ENCODE results near the gene RHOA. TPM values are rescaled to one million over a fixed set of nuclear protein-coding genes. Genes with fewer than 3 reads are reported as not detected.

Gene RHOA
- total and polyA plus RNA-seq, 2 of the 13 experiments (the other 11 are each of a cell fraction or from before 2014, with no cell fraction given): 131 to 177 TPM

DNA sequence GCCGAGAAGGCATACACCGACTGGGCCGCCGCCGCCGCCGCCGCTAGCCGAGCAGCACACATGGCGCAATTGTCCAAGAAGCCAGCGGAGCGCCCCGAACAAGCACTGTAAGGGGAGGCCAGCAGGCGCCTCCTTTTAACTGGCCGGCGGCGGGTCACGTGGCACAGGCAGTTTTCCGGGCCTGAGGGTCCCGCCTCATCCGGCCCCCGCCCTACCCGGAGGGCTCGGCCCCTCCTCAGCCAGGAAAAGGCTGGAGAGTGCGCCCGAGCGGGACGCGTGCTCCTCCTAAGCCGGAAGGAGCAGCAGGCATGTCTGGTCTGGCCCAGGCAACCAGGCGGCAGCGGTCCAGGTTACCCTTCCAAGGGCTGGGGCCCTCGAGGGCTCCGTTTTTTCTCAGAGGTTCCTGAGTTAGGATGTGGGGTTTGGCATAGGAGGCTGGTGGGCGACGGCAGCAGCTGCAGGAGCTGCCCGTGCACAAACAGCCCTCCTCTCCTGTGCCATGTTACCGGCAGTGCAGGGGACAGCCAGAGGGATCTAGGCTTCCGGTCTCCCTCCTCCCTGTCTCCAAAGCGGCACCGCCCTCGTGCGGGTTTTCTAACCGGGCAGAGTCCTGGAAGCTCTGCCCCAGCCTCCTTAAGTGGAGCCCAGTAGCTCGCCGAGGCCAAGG, 53.4 kb downstream of the RHOA start, which contains the start of gene GPX1 (continued):
- TF ChIP-seq, protein P1, sequence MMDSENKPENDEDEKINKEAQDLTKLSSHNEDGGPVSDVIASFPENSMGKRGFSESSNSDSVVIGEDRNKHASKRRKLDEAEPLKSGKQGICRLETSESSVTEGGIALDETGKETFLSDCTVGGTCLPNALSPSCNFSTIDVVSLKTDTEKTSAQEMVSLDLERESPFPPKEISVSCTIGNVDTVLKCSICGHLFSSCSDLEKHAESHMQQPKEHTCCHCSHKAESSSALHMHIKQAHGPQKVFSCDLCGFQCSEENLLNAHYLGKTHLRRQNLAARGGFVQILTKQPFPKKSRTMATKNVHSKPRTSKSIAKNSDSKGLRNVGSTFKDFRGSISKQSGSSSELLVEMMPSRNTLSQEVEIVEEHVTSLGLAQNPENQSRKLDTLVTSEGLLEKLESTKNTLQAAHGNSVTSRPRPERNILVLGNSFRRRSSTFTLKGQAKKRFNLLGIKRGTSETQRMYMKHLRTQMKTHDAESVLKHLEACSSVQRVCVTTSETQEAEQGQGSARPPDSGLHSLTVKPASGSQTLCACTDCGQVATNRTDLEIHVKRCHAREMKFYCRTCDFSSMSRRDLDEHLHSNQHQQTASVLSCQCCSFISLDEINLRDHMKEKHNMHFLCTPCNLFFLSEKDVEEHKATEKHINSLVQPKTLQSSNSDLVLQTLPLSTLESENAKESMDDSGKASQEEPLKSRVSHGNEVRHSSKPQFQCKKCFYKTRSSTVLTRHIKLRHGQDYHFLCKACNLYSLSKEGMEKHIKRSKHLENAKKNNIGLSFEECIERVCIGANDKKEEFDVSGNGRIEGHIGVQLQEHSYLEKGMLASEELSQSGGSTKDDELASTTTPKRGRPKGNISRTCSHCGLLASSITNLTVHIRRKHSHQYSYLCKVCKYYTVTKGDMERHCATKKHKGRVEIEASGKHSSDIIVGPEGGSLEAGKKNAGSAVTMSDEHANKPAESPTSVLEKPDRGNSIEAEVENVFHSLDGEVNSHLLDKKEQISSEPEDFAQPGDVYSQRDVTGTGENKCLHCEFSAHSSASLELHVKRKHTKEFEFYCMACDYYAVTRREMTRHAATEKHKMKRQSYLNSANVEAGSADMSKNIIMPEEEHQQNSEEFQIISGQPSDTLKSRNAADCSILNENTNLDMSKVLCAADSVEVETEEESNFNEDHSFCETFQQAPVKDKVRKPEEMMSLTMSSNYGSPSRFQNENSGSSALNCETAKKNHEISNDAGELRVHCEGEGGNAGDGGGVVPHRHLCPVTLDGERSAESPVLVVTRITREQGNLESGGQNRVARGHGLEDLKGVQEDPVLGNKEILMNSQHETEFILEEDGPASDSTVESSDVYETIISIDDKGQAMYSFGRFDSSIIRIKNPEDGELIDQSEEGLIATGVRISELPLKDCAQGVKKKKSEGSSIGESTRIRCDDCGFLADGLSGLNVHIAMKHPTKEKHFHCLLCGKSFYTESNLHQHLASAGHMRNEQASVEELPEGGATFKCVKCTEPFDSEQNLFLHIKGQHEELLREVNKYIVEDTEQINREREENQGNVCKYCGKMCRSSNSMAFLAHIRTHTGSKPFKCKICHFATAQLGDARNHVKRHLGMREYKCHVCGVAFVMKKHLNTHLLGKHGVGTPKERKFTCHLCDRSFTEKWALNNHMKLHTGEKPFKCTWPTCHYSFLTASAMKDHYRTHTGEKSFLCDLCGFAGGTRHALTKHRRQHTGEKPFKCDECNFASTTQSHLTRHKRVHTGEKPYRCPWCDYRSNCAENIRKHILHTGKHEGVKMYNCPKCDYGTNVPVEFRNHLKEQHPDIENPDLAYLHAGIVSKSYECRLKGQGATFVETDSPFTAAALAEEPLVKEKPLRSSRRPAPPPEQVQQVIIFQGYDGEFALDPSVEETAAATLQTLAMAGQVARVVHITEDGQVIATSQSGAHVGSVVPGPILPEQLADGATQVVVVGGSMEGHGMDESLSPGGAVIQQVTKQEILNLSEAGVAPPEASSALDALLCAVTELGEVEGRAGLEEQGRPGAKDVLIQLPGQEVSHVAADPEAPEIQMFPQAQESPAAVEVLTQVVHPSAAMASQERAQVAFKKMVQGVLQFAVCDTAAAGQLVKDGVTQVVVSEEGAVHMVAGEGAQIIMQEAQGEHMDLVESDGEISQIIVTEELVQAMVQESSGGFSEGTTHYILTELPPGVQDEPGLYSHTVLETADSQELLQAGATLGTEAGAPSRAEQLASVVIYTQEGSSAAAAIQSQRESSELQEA (CRISPR knock-in tag; IDR thresholded peaks at IDR 0.05; ENCODE audit: not compliant biosample characterization): peak; percentile 14
- TF ChIP-seq ZNF484 (CRISPR knock-in tag; IDR thresholded peaks at IDR 0.05; ENCODE audit: borderline replicate concordance, low read depth) (no peak), SAFB2 (CRISPR knock-in tag; IDR thresholded peaks at IDR 0.05; ENCODE audit: borderline replicate concordance, low read depth) (0 out of 2 replicates have a peak, but pooled peaks have one; percentile 71), U2AF2 (IDR thresholded peaks at IDR 0.05; ENCODE audit: low read depth, low read length) (no peak), ZNF367 (CRISPR knock-in tag; IDR thresholded peaks at IDR 0.05; ENCODE audit: borderline replicate concordance) (no peak; the same call in 1 of the 2 replicates), ZNF205 (CRISPR knock-in tag; IDR thresholded peaks at IDR 0.05) (peak; percentile 74), NFYB (CRISPR knock-in tag; IDR thresholded peaks at IDR 0.05) (peak; percentile 79), DR1 (CRISPR knock-in tag; IDR thresholded peaks at IDR 0.05) (peak; percentile 97), CBX5 (CRISPR knock-in tag; IDR thresholded peaks at IDR 0.05; ENCODE audit: borderline replicate concordance) (peak; percentile 86), CHD4 (IDR thresholded peaks at IDR 0.05; ENCODE audit: borderline replicate concordance, low read length) (no peak), ZNF720 (CRISPR knock-in tag; IDR thresholded peaks at IDR 0.05) (no peak), KAT8 (CRISPR knock-in tag; IDR thresholded peaks at IDR 0.05) (peak; percentile 92), ZNF879 (CRISPR knock-in tag; IDR thresholded peaks at IDR 0.05) (0 out of 2 replicates have a peak, but pooled peaks have one; percentile 12), MTF2 (CRISPR knock-in tag; IDR thresholded peaks at IDR 0.05; ENCODE audit: borderline replicate concordance) (no peak), NFIB (CRISPR knock-in tag; IDR thresholded peaks at IDR 0.05; ENCODE audit: borderline replicate concordance) (0 out of 2 replicates have a peak, but pooled peaks have one; percentile 40), TOE1 (CRISPR knock-in tag; IDR thresholded peaks at IDR 0.05) (peak; percentile 86)
- TF ChIP-seq, protein P2, sequence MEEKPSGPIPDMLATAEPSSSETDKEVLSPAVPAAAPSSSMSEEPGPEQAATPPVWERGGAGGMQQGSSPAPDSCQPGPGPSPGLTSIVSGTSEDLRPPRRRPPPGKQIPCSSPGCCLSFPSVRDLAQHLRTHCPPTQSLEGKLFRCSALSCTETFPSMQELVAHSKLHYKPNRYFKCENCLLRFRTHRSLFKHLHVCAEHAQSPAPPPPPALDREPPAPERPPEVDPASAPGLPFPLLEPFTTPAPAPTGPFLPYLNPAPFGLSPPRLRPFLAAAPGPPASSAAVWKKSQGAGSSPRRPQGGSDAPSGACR (CRISPR knock-in tag; IDR thresholded peaks at IDR 0.05): peak; percentile 95
- TF ChIP-seq, protein P3, sequence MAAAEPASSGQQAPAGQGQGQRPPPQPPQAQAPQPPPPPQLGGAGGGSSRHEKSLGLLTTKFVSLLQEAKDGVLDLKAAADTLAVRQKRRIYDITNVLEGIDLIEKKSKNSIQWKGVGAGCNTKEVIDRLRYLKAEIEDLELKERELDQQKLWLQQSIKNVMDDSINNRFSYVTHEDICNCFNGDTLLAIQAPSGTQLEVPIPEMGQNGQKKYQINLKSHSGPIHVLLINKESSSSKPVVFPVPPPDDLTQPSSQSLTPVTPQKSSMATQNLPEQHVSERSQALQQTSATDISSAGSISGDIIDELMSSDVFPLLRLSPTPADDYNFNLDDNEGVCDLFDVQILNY (CRISPR knock-in tag; conservative IDR thresholded peaks at IDR 0.05): no peak
- TF ChIP-seq, protein P4, sequence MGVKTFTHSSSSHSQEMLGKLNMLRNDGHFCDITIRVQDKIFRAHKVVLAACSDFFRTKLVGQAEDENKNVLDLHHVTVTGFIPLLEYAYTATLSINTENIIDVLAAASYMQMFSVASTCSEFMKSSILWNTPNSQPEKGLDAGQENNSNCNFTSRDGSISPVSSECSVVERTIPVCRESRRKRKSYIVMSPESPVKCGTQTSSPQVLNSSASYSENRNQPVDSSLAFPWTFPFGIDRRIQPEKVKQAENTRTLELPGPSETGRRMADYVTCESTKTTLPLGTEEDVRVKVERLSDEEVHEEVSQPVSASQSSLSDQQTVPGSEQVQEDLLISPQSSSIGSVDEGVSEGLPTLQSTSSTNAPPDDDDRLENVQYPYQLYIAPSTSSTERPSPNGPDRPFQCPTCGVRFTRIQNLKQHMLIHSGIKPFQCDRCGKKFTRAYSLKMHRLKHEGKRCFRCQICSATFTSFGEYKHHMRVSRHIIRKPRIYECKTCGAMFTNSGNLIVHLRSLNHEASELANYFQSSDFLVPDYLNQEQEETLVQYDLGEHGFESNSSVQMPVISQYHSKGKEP (CRISPR knock-in tag; IDR thresholded peaks at IDR 0.05): no peak
